Measurements from ENCODE around the gene DYRK1A.

GRCh38 chr21:37462087-37462861, 95.7 kb downstream of the DYRK1A start:
- TF ChIP-seq CTCF (IDR thresholded peaks at IDR 0.05) (no peak), POLR2AphosphoS5 (IDR thresholded peaks at IDR 0.05) (no peak)

Data from prostate gland (tissue), 2 donors.